T-helper 1 cell (primary cell): ENCODE measurements around the gene CIBAR2.

Experiments used
- DNase-seq, 5 donors: peaks; one replicate each; pipeline ENCODE4 v3.0.0-alpha.2; 2012 to 2020
- total RNA-seq, 4 donors: gene quantifications; one replicate each; lab custom pipeline; 2026; lab: John Stamatoyannopoulos, UW

CIBAR2 gene
- 0 reads per million in 4 donors for total RNA-seq

DNA sequence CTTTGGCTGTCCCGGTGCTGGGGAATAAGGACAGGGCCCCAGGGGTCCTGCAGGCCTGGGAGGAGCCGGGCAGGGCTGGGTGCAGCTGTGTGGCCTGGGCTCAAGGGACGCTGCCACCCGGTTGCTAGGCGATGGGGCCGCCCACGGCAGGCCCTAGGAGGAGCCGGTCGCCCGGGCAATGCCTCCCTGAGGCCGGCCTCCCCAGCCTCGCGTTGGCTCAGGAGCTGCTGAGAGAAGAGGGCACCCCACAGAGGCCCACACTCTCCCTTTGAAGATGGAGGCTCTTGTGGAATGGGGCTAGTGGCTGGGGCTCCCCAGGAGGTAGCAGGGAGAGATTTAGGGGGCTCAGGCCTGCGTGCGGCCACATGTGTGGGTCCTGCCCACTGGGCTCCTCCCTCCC is at the start of gene CIBAR2:
Gene CIBAR2 (minus strand): TSS at position 109 of the 400 bp plus-strand sequence. CDS start 120 bp downstream, outside the sequence.
- DNase-seq, result no peak

DNA sequence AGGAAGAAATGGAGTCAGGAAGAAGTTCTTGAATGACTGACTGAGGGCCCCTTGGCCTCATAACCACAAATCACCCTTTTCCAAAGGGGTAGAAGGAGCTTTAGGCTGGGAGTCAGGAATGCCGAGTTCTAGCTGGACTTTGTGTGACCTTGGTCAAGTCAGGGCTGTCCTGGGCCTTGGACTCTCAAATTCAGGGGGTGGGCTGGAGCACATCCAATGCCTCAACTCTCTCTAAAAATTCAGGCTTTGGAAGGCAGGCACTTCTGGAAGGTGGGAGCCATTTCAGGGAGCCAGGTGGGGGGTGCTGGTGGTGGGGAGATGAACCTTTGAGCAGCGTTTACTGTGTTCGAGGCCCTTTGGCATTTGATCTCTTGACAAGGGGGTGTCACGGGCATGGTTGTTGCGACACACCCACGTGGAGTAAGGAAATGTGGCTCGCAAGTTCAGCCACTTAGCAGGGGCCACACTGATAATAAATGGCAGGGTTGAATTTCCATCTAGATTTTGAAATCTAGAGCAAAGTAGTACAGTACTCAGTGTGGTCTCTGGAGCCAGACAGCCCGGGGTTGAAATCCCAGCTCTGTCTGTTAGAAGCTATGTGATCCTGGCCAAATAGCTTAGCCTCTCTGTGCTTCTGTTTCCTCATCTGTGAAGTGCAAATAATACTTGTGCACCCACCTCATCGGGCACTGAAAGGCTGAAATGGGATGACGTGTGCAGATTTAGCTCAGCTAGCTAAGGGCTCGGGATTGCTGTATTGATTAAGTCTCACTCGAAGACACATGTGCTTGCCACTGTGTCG is 47.1 kb upstream of the CIBAR2 start:
- DNase-seq, result no peak

DNA sequence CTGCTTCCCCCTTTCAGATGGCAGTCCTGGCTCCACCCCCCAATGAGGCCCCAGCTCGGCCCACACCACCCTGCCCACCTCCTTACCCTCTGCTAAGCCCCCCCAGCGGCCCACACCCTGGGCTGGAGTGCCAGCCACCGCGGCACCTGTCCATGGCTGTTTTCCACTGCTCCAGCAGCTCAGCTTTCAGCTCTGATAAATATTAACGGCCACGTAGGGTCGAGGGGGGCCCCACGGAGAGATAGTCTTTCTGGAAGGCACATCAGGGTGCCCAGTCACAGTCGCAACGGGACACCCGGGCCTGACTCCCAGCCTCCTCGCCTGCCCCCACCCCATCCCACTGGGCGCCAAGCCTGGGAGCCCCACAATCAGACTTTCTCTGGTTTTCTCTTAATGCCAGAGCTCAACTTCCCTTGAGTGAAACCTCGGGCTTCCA is 46.5 kb upstream of the CIBAR2 start:
- DNase-seq, result no peak

DNA sequence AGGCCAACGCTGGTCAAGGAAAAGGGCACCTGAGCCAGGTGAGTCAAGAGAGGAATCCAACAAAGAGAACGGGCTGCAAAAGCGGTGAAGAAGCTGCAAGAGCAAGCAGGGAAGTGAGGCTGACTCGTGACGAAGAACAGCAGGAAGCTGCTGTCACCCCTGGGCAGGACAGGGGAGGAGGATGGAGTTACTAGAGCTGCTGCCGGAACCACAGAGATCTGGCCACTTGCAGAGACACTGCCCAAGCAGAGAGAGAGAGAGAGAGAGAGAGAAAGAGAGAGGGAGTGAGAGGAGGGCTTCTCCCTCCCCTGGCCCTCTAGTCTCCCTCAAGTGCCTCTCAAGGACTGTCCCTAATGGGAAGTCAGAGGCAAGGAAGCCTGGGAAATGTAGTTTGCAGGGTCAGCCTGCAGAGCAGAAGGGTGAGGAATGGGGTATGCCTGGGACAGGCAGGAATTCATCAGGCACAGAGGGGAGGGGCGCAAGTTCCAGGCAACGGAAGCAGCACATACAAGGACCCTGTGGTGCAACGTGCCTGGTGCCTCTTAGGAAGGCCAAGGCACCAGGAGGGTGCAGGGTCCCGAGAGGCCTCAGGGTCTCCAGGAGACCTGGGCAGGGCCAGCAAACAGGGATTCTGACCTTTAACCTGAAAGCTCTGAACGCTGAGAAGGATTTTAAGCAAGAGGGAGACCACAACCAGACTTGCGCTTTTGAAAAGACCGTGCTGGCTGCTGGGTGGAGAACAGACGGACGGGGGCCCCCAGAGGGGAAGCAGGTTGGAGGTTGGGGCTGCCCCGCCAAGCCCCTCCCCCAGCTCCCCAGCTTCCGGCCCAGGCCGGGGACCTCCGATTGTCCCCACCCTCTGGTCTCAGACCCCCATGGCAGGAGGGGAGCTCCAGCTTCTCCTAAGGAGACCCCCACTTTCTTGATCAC is 45.8 kb upstream of the CIBAR2 start:
- DNase-seq, result peak in 2 of 5 donors; percentile 5 to 27

DNA sequence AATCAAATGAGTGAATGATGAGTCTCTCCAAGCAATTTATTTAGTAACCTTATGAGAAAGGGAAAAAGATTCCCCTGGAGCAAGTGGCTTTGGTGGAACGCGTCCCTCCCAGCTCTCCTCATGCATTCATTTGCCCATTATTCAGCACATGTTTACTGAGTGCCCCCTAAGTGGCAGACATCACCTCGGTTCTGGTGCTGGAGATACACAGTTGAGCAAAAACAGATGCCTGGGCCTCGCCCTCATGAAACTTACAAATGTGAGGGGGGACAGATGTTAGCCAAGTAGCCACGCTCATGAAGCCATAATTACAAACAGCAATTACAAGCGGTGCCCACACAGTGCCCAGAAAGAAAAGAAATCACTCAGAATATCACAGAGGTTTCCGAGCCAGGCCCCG is 45.1 kb upstream of the CIBAR2 start:
- DNase-seq, result no peak

DNA sequence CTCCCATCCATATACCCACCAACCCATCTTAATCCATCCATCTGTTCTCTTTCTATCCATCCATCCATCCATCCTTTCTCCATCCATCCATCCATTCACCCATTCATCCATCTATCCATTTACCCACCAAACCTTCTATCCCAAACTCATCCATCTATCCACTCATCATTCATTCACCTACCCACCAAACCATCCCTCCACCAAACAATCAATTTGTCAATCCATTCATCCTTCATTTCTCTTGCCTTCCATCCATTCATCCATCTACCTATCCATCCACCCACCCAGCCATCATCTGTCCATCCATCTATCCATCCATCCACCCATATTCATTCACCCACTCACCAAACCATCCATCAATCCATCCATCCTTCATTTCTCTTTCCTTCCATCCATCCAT is 44.6 kb upstream of the CIBAR2 start:
- no peak for DNase-seq

DNA sequence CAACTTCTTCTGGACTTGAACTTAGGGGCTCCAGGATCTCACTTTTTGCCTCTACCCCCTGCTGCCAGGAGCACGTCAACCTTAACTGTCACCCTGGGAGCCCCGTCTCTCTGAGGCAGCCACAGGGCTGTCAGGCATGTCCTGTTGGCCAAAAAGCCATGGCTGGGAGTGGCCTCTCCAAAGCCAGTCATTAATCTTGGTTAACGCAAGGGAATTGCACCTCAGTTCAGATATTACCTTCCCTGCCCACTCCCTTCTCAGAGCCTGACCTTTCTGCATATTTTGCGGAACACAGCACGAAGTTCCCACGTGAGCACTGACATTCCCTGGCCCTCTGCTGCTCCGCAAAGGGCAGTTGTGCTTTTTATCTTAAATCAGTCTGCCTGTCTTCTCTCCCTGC is 44.2 kb upstream of the CIBAR2 start:
- no peak for DNase-seq

DNA sequence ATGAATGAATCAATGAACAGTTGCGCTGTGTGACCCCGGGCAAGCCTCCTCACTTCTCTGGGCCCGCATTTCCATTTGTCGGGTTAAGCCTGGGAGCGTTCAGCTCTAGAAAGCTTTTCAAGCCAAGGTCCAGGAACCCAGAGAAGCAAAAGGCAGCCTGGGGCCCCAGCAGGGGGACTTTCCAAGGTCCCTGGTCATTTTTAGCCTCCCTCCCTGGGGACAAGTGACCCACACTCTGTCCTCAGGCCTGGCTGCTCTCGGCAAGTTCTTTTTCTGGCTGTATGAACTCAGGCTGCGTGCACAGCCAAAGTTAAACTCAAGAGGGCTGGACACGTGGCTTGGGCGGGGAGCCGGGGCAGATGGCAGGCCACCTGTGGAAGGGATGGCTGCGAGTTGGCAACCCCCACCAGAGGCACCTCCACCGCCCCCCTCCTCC is 41.4 kb upstream of the CIBAR2 start:
- DNase-seq, result no peak

DNA sequence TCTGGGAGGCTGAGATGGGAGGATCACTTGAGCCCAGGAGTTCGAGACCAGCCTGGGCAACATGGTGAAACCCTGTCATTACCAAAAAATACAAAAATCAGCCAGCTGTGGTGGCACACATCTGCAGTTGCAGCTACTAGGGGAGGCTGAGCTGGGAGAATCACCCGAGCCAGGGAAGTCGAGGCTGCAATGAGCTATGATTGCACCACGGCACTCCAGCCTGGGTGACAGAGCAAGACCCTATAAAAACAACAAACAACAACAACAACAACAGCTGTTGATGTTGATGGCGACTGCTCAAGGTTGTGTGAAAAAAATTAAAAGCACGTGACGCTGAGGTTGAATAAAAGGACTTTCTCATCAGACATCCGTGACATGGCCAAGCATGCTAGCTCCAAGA is 40.8 kb upstream of the CIBAR2 start:
- DNase-seq, result no peak

DNA sequence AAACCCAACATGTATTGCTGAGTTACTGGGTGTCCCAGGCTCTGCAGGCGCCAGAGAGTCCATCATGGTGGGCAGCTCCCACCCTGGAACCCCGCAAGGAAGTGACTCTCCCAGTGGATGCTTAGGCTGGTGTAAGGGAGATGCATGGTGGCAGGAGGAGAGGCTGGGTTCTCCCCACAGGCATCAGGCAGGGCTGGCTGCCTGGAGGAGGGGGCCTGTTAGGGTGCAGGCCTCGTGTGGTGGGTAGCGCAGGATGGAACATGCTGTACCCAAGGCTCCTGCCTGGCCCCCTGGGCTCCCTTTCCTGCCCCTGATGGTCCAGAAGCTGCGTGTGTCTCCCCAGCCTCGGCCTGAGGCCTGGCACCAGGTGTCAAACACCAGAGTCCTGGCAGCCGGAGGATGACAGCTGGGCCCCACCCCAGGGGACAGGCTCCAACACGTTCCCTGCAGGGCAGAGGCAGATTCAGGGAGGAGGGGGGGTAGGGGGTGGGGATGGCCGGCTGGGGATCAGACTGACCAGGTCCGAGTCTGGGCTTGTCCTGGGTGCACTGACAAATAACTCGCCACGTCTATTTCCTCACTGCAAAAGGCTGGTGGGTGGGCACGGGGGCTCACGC is 40.2 kb upstream of the CIBAR2 start:
- no peak for DNase-seq

DNA sequence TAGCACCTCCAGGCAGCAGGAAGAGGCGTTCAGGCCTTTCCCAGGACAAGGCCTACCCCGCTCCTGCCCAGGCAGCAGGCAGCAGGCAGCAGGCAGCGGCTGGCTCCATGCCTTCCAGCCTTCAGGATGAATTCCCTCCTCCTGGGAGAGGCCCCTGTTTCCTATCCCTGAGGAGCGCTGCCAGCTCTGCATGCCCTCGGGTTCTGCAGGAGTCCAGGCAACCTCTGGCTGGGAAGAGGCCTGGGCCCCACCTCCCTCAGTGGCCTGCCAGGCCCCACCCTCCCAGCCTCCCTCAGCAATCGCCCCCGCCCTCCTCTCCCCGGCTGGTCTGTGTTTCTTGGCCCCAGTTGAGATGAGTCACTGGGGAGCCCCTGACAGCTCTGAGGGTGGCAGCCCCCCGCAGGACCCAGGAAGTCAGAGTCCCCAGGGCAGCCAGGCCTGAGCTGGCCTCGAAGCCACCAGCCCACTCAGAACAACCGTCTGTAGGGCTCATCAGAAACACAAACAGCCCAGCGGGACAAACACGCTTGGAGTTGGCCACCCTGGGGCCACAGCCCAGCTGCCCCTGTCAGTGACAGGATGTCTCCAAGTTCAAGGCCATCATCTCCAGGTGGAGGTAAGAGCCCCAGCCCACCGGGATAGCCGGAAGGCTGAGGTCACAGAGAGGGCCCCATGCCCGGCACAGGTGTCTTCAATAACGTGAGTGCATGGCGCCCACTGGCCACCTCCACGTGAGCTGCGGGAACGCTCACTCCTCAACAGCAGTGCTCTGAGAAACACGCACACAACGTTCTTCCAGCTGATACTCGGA is 39.5 kb upstream of the CIBAR2 start:
- no peak for DNase-seq

DNA sequence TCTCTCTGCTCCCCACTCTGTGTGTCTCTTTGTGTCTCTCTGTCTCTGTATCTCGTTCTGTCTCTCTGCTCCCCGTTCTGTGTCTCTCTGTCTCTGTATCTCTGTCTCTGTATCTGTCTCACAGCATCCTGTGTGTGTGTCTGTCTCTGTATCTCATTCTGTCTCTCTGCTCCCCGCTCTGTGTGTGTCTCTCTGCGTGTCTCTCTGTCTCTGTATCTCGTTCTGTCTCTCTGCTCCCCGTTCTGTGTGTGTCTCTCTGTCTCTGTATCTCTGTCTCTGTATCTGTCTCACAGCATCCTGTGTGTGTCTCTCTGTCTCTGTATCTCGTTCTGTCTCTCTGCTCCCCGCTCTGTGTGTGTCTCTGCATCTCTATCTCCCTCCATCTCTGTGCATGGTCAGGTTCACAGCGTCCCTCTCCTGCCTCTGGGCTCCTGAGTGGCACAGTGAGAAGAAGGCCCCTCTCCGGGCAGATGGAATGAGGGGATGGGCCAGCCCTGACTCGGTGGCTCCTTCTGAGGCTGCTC is 38.9 kb upstream of the CIBAR2 start:
- DNase-seq, result no peak

DNA sequence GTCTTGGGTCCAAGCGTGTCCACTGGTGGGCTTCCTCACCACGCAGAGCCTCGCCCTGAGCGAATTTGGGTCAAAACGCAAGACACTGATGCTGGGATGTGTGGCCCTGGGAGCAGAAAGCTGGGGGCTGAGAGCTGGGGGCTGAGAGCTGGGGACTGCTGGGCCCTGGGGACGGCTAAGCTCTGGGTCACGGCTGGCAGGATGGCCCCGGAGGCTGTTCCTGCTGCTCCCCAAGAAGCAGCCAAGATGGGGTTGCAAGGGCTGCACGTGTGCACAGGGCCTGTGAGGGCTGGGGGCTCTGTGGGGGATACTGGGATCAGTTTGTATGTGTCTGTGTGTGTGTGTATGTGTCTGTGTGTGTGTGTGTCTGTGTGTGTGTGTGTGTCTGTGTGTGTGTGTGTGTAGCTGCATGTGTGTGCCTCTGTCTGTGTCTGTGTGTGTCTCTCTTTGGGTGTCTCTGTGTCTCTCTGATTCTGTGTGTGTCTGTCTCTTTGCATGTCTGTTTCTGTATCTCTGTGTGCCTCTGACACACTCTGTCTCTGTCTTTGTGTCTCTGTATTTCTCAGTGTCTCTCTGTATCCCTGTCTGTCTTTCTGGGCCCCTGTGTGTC is 38.2 kb upstream of the CIBAR2 start:
- DNase-seq, result no peak

DNA sequence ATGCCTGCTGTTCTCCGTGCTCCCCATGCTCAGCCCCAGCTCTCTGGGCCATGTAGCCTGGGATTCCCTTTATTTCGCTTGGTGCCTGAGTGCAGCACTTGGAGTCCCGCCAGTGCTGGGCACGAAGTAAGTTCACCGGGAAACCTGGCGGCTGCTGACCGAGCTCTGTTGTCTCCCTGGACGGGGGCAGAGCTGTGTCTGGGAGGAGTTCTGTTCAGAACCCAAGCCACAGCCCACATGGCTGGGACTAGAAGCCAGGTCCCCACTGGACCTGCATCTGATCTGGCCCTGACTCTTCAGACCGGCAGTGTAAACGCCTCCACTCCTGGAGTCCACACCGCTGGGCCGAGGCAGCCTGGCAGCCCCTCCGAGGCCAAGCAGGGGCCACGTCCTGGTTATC is 37.5 kb upstream of the CIBAR2 start:
- DNase-seq, result no peak

DNA sequence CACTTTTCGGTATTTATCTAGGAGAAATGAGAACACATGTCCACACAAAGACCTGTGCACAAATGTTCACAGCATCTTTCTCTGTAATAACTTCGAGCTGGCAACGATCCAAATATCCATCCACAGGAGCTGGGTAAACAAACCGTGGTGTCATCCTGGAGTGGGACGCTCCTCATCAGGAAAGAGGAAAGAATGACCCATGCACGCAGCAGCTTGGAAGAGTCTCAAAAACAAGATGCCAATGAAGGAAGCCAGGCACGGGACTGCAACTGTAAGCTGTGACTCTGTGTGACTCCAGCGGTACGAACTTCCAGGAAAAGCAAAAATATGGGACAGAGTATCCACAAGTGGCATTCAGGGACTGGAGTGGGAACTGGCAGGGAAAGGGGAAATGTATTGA is 36.7 kb upstream of the CIBAR2 start:
- no peak for DNase-seq

DNA sequence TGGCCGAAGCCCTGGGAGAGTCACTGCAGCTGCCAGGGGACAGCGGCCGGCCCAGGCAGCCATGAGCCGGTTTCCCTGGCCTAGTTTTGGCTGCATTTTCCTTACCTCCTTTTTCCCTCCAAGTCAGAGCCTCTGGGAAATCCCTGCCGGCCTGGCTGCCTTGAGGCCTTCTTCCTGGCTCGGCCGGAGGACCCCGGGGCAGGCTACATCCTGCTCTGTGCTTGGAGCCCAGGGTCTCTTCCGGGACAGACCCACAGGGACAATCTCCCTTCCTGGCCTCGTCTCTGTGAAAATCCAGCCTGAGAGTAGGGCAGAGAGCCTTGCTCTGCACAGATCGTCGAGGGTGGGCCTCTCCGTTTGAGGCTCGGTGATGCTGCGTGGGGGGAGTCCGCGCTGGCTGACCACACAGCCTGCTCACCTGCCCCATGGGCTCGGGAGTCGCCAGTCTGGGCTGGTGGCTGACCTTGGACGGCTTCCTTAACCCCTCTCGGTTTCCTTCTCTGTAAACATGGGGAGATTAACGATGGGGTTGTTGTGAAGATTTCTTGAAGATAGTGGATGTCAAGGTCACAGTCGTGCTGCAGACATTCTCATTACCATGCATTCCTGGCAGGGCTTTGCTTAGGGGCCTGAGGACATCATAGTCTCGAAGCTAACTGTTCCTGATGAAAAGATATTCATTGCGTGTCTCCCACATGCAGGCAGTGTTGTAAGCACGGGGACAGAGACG is 34.8 kb upstream of the CIBAR2 start:
- DNase-seq, result no peak

DNA sequence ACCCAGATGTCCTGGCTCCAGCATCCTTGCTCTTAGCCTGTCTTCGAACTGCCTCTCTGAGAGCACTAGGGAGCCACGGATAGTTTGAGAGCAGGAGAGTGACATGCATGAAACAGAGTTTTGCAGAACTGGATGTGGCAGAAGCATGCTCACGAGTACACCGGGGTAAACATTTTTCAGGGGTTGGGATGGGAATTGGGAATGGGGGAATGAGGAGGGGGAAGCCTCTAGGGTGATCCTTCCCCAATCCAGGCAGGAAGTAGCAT is 34.2 kb upstream of the CIBAR2 start:
- no peak for DNase-seq

DNA sequence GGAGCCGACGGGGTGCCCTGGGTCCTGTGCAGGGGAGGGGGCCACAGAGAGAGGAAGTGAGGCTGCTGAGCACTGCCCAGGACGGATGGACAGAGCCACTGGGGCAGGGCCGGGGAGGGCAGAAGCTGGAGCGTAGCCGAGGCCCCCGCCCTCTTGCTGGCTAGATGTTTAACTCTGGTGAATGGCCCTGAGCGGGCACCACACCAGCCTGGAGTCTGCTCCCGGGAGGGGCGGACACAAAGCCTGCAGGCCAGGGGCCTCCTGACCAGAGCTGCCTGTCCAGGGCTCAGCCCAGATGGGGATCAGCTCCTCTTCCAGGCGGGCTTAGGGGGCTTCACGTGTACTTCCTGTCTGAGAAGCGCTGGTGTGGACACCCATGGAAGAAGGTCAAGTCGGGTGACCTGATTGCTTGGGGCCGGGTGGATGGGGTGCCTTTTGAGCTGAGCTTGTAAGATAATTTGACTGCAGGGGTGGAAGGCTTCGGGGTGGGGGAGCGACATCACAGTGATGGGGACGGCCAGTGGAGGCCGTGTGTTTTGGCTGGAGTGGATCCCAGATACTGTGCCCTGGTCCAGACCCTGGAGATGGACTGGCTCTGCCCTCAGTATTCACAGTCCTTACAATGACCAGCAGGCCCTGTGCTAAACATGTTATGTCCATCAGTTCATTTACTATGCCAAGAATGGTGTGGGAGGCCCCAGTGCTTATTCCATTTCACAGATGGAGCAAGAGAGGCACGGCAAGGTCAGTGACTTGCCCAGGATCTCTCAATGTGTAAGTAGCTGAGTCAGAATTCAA is 33.7 kb upstream of the CIBAR2 start:
- DNase-seq, result no peak

DNA sequence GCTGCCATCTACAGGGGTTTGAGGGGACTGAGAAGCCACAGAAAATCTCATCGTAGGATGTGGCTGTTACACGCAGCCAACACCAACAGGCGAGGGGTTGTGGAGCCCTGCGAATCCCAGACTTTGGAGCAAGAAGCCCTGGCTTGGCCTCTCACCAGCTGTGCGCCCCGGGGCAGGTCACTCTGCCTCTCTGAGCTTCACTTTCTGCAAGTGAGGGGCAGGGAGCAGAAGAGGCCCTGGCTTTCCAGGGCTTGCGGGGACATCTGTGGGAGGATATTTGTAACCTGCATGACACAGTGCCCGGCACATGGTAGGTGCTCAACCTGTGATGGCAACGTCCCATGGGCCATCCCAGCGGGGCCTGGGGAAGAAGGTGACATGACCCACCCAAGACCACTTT is 32.9 kb upstream of the CIBAR2 start:
- no peak for DNase-seq
